CD4-positive, alpha-beta T cell treated with Interleukin-4 for 1 hour (primary cell): ENCODE data around the gene LFNG.
"Not testable (repeated sequence)": the region's sequence is repeated elsewhere in the genome, so short reads cannot be mapped to it uniquely, and the experiment has no call there.

Source experiments
- DNase-seq, 2 donors: peaks; one replicate each; pipeline ENCODE4 v3.0.0-alpha.2; 2020 to 2022

The LFNG gene

GRCh38 chr7:2553831-2554581 is 34.4 kb downstream of the LFNG start:
- no peak for DNase-seq

GRCh38 chr7:2554661-2555111 is 35.1 kb downstream of the LFNG start:
- DNase-seq = no peak

DNA sequence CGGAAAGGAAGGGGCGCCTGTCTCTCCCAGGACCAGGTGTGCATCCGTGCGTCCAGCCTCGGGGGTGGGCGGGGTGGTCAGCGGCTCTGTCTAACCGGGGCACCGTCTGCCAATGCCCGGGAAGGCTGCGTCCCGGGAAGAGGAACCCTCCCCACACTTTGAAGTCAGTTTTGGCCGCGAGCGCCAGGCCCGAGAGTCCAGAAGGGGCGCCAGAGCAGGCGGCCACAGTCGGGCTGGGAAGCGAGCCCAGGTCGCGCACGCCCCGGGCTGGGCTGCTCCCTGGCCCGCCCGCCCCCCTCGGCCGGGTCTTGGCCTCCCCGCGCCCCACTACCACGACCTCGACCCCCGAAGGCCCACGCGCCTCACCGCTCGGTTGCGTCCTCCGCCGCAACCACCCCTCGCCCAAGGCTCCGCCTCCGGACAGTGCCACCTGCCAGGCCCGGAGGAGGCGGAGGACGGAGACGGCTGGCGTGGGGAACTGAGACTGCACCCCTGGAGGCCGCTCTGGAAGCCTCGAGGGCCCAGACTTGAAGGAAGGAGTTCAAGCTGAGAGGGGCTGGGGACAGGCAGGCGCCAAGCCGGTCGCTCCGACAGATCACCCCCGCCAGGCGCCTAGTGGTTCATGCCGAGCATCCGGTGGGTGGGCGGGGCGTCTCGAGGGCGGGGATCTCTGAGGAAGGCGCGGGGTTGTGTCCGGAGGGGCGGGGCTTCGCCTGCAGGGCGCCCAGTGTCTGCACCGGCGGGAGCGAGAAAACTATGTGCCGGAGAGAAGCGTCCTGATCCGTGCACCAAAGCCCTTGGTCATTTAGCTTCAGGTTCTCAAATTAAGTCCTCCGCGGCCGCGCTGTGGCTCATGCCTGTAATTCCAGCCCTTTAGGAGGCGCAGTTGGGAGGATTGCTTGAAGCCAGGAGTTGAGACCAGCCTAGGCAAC is 35.8 kb downstream of the LFNG start, which contains the start of gene BRAT1:
Gene BRAT1, minus strand, starts transcription at position 404 of the 932 bp plus-strand sequence. CDS start 1,093 bp downstream, outside the sequence.
- peak; percentile 93 to 94 for DNase-seq

DNA sequence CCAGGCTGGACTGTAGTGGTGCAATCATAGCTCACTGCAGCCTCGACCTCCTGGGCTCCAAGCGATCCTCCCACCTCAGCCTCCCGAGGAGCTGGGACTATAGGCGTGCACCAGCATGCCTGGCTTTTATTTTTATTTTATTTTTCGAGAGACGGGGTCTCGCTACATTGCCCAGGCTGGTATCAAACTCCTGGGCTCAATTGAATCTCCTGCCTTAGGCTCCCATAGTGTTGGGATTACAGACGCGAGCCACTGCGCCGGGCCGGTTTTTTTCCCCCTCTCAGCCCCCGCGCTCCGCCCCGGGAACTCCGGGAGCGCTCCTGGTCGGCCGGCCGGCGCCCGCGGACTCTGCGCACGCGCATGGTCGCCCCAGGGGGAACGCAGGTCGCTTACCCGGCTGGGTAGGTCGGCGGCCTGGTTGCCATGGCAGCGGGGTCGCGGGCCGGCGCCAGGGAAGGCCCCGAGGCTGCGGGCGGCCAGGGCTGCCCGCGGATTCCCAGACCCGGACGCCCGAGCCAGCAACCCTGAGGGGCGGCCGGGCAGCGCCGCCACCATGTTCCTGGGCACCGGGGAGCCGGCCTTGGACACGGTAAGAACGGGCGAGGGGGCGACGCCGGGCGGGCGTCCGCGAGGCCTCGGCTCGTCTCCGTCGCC is 39.2 kb downstream of the LFNG start, which contains the start of gene IQCE:
Gene IQCE, plus strand, starts transcription at position 351 of the 654 bp plus-strand sequence. Its CDS starts 203 bp downstream, at position 554.
- peak; percentile 91 to 92 for DNase-seq

DNA sequence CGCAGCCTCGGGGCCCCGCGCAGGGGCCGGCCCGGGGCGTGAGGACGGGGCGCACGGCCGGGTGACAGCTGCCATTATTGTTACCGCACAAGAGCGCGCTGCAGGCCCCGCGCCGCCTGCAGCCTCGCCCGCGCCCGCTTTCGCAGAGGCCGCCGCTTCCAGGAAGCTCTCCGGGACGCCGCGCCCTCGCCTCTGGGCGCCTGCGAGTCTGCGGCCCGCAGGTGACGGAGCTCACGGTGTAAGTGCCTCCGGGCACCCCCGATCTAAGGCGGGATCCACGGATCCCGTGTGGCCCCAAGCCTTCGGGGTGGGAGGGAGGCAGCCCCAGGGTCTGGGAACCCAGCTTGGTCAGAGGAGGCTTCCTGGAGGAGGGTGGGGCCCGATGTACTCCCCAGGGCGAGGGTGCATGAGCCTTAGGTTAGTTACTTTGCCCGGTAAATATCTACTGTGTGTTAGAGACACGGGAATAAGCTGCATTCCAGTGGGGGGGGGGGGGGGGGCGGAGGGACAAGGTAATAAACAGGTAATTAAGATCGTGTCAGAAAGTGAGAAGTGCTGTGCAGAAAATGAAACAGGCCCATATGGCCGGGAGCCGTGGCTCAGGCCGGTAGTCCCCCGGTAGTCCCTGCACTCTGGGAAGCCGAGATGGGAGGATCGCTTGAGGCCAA is 39.8 kb downstream of the LFNG start:
- no peak for DNase-seq

- not testable (repeated sequence) for DNase-seq
Observed at GRCh38 chr7:2563955-2564354, 44.4 kb downstream of the LFNG start.

DNA sequence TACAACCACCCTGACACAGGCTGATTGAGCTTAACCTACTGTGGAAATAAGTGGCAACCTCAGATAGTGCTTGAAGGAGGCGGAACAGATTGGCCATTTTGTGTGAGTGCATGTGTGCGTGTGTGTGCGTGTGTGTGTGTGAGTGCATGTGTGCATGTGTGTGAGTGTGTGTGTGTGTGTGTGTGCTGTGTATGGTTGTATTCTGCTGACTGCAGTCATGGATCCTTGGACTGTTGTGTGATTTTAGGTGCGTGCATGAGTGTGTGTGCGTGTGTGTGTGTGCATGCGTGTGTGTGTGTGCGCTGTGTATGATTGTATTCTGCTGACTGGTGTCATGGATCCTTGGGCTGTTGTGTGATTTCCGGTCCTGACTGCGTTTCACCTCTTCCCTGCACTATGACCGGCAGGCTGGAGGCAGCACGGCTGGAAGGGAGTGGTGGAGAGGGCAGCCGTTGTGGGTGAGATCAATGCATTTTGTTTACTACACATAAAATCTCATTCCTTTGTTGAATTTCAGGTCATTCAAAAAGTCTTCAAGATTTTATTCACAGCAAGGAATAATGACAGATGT is 45.5 kb downstream of the LFNG start:
- no peak for DNase-seq

GRCh38 chr7:2566348-2566889 is 46.8 kb downstream of the LFNG start:
- no peak for DNase-seq

GRCh38 chr7:2566890-2567678 is 47.5 kb downstream of the LFNG start:
- peak in 1 of 2 donors; percentile 33 for DNase-seq

- no peak for DNase-seq
Observed at GRCh38 chr7:2567679-2568278, 48.2 kb downstream of the LFNG start.

- DNase-seq = no peak
Observed at GRCh38 chr7:2568521-2569223, 49.1 kb downstream of the LFNG start.

GRCh38 chr7:2569421-2569820 is 49.8 kb downstream of the LFNG start:
- no peak for DNase-seq

- no peak for DNase-seq
Observed at GRCh38 chr7:2570021-2570420, 50.4 kb downstream of the LFNG start.

DNA sequence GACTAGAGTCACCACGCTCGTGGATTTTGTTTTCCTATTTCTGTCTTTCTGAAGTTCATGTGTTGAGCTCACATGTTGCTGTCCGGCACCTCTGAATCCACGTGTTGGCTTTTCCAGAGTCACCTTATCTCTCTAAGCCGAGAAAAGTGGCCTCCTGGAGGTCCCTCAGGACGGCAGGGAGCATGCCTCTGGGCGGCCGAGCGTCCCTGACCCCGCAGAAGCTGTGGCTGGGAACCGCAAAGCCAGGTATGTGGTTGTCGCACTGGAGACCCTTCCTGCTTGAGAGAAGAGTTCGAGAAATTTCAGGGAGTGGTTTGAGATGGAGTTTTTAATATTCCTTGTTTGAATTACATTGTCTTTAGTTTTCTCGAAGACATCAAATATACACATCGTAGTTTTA is 51.8 kb downstream of the LFNG start:
- DNase-seq = no peak

DNA sequence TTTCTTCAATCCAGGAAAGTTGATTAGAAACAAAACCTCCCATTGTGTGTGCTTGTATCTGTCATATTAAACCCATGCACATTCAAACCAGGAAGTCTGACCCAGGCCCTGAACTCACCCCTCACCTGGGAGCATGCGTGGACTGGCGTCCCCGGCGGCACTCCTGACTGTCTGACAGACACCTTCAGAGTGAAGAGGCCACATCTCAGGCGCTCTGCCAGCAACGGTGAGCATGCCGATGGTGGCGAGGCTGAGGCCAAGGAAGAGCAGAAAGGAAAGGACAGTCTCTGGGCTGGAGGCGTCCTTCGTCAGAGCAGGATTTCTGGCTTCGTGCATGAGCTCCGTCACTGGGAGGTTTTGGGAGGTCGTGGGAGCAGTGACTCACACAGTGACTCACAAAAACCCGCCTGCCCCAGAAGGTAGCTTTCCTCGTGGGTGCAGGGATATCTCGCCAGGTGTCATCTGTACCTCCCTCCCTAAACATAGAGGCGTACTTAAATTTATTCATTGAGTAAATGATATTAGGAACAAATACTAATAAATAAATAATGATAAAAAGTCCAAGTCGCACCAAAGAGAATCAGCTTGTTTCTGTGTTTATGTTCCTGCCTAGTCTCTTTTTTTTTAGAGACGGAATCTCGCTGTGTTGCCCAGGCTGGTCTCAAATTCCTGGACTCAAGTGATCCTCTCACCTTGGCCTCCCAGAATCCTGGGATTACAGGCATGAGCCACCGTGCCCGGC is 52.7 kb downstream of the LFNG start:
- DNase-seq = no peak

- DNase-seq = no peak
Observed at GRCh38 chr7:2573761-2574160, 54.2 kb downstream of the LFNG start.

GRCh38 chr7:2575046-2575732 is 55.6 kb downstream of the LFNG start:
- no peak for DNase-seq

DNA sequence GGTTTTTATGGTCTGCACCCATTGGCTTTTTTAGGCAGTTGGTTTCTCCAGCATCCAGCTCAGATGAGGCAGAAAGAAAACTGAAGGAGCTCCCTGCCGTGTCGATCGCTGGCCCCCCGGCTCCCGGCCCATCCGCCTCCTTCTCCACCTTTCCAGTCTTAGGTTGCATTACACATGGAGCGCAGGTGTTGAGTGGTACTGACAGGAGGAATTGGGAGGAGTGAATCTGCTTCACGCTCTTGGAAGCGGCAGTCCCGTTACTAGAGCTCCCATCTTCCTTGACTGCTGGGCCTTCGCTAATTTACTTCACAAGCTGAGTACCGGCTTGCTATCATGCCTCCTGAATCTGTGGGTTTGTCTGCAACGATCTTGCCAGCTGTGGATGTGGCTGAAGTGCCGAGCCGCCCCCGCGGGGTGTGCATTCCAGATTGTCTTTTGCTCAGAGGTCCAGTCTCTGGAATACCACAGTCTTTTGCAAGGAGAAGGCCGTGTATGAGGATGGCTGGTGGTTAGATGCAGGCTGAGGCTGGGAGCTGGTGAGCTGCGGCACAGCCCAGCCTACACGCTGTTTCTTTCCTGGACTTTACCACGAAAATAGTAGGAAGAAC is 56.3 kb downstream of the LFNG start:
- DNase-seq = no peak
